K562 (cell line): Measurements from ENCODE around the gene CPZ. TPM values are rescaled to one million over a fixed set of nuclear protein-coding genes. Genes with fewer than 3 reads are reported as not detected.

Experiments
- ATAC-seq: fragments of 200-7000 bp; cut with Tn5 transposase; 3 replicates; pipeline ENCODE4 v1.9.1; 2020; ENCODE audit warnings: moderate library complexity
- BruUV-seq: library from RNA; stranded (reverse); fragments of 400-500 nt; replicated peaks from 2 replicates; lab custom pipeline; 2021; lab: Mats Ljungman, UMichigan
- CTCF ChIA-PET: fragments of 300-600 bp; formaldehyde crosslinking; extraction: SDS; loops from one replicate; lab custom pipeline; 2021; ENCODE audit warnings: low intra/inter-chr PET ratio; lab: Yijun Ruan, JAX
- POLR2A ChIA-PET: fragments of 300-600, 350-650 bp; sonication (Branson Sonifier 250); formaldehyde crosslinking; extraction: SDS; loops from one replicate; lab custom pipeline; 2021; ENCODE audit warnings: antibody characterized with exemption, inconsistent platforms; lab: Yijun Ruan, JAX
- DNase-seq, 4 experiments: peaks; one replicate each; pipeline versions ENCODE4 v3.0.0 to v3.0.0-alpha.2; 2011 to 2018; ENCODE audit warnings: low spot score in 3 of 4, mixed read lengths in 3 of 4; ENCODE audit errors: extremely low read depth in 1 of 4
- FAIRE-seq: peaks from 2 replicates; lab custom pipeline; 2011; peaks lifted over from hg19 to GRCh38; lab: Jason Lieb, UNC
- H2AFZ ChIP-seq: 2 replicates; pipeline ENCODE4 v1.6.0; 2011; ENCODE audit warnings: low read depth, low read length, control low read depth, inconsistent platforms
- H3K27ac ChIP-seq: fragments of 200-600 bp; 3 replicates; pipeline ENCODE4 v1.8.0; 2011; ENCODE audit warnings: low read depth, mild to moderate bottlenecking, control low read depth, inconsistent platforms, low read length, moderate library complexity, mixed read lengths; ENCODE audit errors: extremely low read depth
- H3K27me3 ChIP-seq, 2 experiments: fragments of 300-600 bp in 1 of 2; 2 replicates in 1 of 2; 3 replicates in 1 of 2; pipeline versions ENCODE4 v1.6.0 to v1.8.0; 2011; ENCODE audit warnings: inconsistent platforms in 2 of 2, low read length in 2 of 2, mild to moderate bottlenecking in 1 of 2, mixed read lengths in 1 of 2, moderate library complexity in 1 of 2; ENCODE audit not compliant: control insufficient read depth in 2 of 2, insufficient read depth in 2 of 2
- H3K36me3 ChIP-seq: fragments of 300-600 bp; 3 replicates; pipeline ENCODE4 v1.8.0; 2011; ENCODE audit warnings: mild to moderate bottlenecking, low read length, inconsistent platforms; ENCODE audit not compliant: control insufficient read depth, insufficient read depth
- H3K4me1 ChIP-seq, 2 experiments: fragments of 200-600 bp in 1 of 2; replicated peaks in 1 of 2; 2 replicates in 1 of 2; 3 replicates in 1 of 2; pipeline versions ENCODE4 v1.5.1 to v1.8.0; 2011; ENCODE audit warnings: inconsistent platforms in 2 of 2, low read length in 2 of 2, mild to moderate bottlenecking in 1 of 2, mixed read lengths in 1 of 2, moderate library complexity in 1 of 2; ENCODE audit not compliant: control insufficient read depth in 2 of 2, insufficient read depth in 2 of 2
- H3K4me2 ChIP-seq: 2 replicates; pipeline ENCODE4 v1.6.1; 2011; ENCODE audit warnings: low read length, control low read depth, inconsistent platforms, mixed read lengths; ENCODE audit not compliant: insufficient read depth
- H3K4me3 ChIP-seq: fragments of 200-600 bp; sonication (generic), shearing (Covaris generic); 2 replicates; pipeline ENCODE4 v1.5.1; 2016; ENCODE audit warnings: control low read depth, inconsistent platforms
- H3K79me2 ChIP-seq: fragments of 200-600 bp; 3 replicates; pipeline ENCODE4 v1.8.0; 2011; ENCODE audit warnings: low read length, inconsistent platforms; ENCODE audit not compliant: control insufficient read depth, insufficient read depth
- H3K9ac ChIP-seq, 2 experiments: 2 replicates each; pipeline versions ENCODE4 v1.6.0 to v1.6.1; 2011; ENCODE audit warnings: low read depth in 2 of 2, low read length in 2 of 2, control low read depth in 1 of 2, inconsistent platforms in 1 of 2, mild to moderate bottlenecking in 1 of 2, mixed read lengths in 1 of 2; ENCODE audit not compliant: insufficient read depth in 1 of 2
- H3K9me1 ChIP-seq: one replicate; pipeline ENCODE4 v1.6.0; 2011; ENCODE audit warnings: inconsistent platforms, mild to moderate bottlenecking, low read length, moderate library complexity; ENCODE audit not compliant: control insufficient read depth, insufficient read depth
- H3K9me3 ChIP-seq: replicated peaks from 2 replicates; pipeline ENCODE4 v1.5.1; 2011; ENCODE audit warnings: low read depth, low read length, inconsistent platforms; ENCODE audit not compliant: control insufficient read depth, insufficient read depth
- H4K20me1 ChIP-seq: replicated peaks from 2 replicates; pipeline ENCODE4 v1.6.1; 2011; ENCODE audit warnings: low read length, inconsistent platforms, mixed read lengths; ENCODE audit not compliant: control insufficient read depth, insufficient read depth
- CHCHD3 ChIP-seq: fragments of 250-450 bp; sonication (Bioruptor Pico); IDR thresholded peaks from 2 replicates; pipeline ENCODE4 v2.1.2; 2022; ENCODE audit warnings: mild to moderate bottlenecking
- MIER1 ChIP-seq: fragments of 450-650 bp; IDR thresholded peaks from 2 replicates; pipeline ENCODE4 v1.6.1; 2016; ENCODE audit warnings: antibody characterized with exemption, mild to moderate bottlenecking, low read depth
- MYC ChIP-seq, 2 experiments: fragments of 250-450 bp in 1 of 2; sonication (Bioruptor Pico) in 1 of 2; IDR thresholded peaks; 2 replicates each; pipeline versions ENCODE4 v1.5.1 to v1.6.1; 2012 to 2021; ENCODE audit warnings: low read depth in 2 of 2, borderline replicate concordance in 1 of 2, improper control_type of control experiment in 1 of 2, low read length in 1 of 2, mild to moderate bottlenecking in 1 of 2, moderate library complexity in 1 of 2
- RBM14 ChIP-seq: fragments of 200-400 bp; formaldehyde crosslinking; IDR thresholded peaks from 2 replicates; pipeline ENCODE4 v1.6.1; 2018; ENCODE audit warnings: low read depth, mild to moderate bottlenecking, low read length, moderate library complexity, borderline replicate concordance; ENCODE audit not compliant: insufficient read depth
- SNRNP70 ChIP-seq: fragments of 200-400 bp; formaldehyde crosslinking; optimal IDR thresholded peaks from 2 replicates; pipeline ENCODE3; 2017; ENCODE audit warnings: low read depth, low read length
- TAF7 ChIP-seq: fragments of 450-650 bp; IDR thresholded peaks from 2 replicates; pipeline ENCODE4 v1.6.1; 2016; ENCODE audit warnings: missing genetic modification characterization, missing compliant biosample characterization
- TEAD2 ChIP-seq: fragments of 450-650 bp; IDR thresholded peaks from 2 replicates; pipeline ENCODE4 v1.6.1; 2016; ENCODE audit warnings: missing genetic modification characterization, control low read depth, missing compliant biosample characterization
- ZNF184 ChIP-seq: sonication (generic); formaldehyde crosslinking; IDR thresholded peaks from 2 replicates; pipeline ENCODE4 v1.5.0; 2020; ENCODE audit warnings: missing genetic modification reagents
- ZNF561 ChIP-seq: fragments of 450-650 bp; formaldehyde crosslinking; conservative IDR thresholded peaks from 2 replicates; pipeline ENCODE4 v1.4.0; 2020; ENCODE audit warnings: mild to moderate bottlenecking, moderate library complexity
- WGBS: fragments of 100-300 bp; shearing (Covaris generic); methylation state at CpG from one replicate; pipeline ENCODE4 v1.1.6; 2016; ENCODE audit warnings: low coverage, mixed read lengths; ENCODE audit not compliant: insufficient coverage; ENCODE audit errors: missing lambda C conversion rate; 5-methylcytosine and 5-hydroxymethylcytosine counted together
- in situ Hi-C: fragments of 300-500 bp; cut with MboI; formaldehyde crosslinking; loops from 4 replicates; pipeline ENCODE4 v1.15.0; 2018; ENCODE audit warnings: inconsistent platforms, mixed read lengths
- intact Hi-C: fragments of 100-400 bp; cut with micrococcal nuclease; formaldehyde crosslinking; loops from 2 replicates; pipeline ENCODE4 v1.14.2; 2022
- polyA plus RNA-seq, 8 experiments: library from polyadenylated mRNA; depleted of rRNA in 4 of 8; stranded (reverse) in 5 of 8; unstranded in 3 of 8; fragments of >200 nt; fragmentation: Nextera tagmentation in 2 of 8; fragmentation: Illumina TruSeq in 1 of 8; extraction: Ambion mirVana in 2 of 8; extraction: Trizol in 1 of 8; gene quantifications; 2 replicates each; pipeline versions ENCODE4 v1.2.1 to v1.2.3, GENCODE V29; 2011 to 2014; ENCODE audit warnings: inconsistent platforms in 1 of 8, missing spikeins in 1 of 8
- total RNA-seq, 7 experiments: library from RNA; depleted of rRNA in 6 of 7; stranded (reverse); fragments of >200 nt in 6 of 7; fragmentation: Illumina TruSeq in 2 of 7; extraction: Trizol in 2 of 7; gene quantifications; 2 replicates each; pipeline versions ENCODE4 v1.2.1 to v1.2.3, GENCODE V29; 2011 to 2021; ENCODE audit warnings: low replicate concordance in 1 of 7
- TF ChIP-seq, protein P1 (sequence below): sonication (generic); formaldehyde crosslinking; IDR thresholded peaks from 2 replicates; pipeline ENCODE4 v1.8.1; 2023; ENCODE audit warnings: mild to moderate bottlenecking, missing genetic modification reagents, moderate library complexity
- TF ChIP-seq, protein P2 (sequence below), 2 experiments: IDR thresholded peaks in 1 of 2; conservative IDR thresholded peaks in 1 of 2; 2 replicates each; pipeline ENCODE4 v1.6.1; 2016; ENCODE audit warnings: low read depth in 2 of 2, mild to moderate bottlenecking in 1 of 2, missing compliant biosample characterization in 1 of 2, missing genetic modification characterization in 1 of 2, moderate library complexity in 1 of 2

The CPZ gene
- total and polyA plus RNA-seq, 9 of the 15 experiments (the other 6 are each of a cell fraction or from before 2014, with no cell fraction given) = 0.06 to 2.2 (median 1.2) TPM; not detected in 1

DNA sequence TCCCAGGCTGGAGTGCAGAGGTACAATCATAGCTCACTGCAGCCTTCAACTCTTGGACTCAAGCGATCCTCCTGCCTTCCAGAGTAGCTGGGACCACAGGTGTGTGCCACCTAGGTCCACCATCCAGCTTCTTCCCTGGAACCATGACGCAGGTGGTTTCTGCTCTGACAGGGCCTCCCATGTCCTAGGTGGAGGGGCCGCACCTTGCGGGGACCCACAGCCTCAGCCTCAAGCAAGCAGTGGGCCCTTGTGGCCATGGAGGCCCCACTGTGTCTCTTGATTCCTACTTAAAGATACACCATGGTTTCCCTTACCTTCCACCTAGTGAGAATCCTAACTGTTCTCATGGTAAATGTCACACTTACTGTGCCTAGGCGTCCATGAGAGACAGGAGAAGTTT, 19.3 kb upstream of the CPZ start (continued):
- TF ChIP-seq TAF7 (no peak), SNRNP70 (no peak), ZNF561 (CRISPR knock-in tag) (no peak), RBM14 (no peak), MYC (IDR thresholded peaks at IDR 0.05; ENCODE audit: low read depth, low read length) (no peak), MYC (CRISPR knock-in tag; IDR thresholded peaks at IDR 0.05; ENCODE audit: borderline replicate concordance, low read depth) (no peak), TEAD2 (tag) (no peak), CHCHD3 (no peak), ZNF184 (no peak)
- TF ChIP-seq, all 486 proteins: peak for 0

DNA sequence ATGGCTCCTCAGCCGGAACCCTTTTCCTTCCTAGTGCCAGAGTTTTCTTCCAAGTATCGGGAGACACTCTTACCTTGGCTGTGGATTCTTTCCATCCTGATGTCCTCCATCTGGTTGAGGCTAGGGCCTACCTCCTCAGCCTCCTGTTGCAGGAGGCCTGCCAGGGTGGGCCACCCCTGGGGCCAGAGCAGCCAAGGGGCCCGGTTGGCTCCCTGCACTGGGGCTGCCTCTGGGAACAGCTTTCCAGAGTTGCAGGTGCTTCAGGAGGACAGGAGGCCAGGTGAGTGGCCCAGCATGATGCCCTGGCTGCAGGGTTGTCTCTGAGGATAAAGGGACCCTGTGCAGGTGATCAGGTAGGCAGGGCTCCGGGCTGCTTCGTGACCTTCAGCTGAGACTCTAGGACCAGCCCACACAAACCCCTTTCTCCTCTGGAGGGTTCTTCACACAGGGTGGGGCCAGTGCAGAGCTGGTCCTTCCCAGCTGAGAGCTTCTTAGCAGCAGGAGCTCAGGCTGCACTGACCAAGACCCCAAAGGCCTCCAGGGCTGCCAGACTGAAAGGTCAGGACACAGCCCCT, 17.7 kb upstream of the CPZ start:
- BruUV-seq = no TSS peak
- ATAC-seq (no peak), DNase-seq (no peak), FAIRE-seq (no peak)
- no peaks in the 10 kb centered on the region; a peak in 1 of 5 replicates for H3K4me1 ChIP-seq
- in situ Hi-C loops (no loop called here), intact Hi-C loops (no loop called here)
- H3K27me3 ChIP-seq = peaks cover 3 to 30% of the 10 kb centered on the region in 2 experiments; a peak in 3 of 5 replicates
- no peaks in the 10 kb centered on the region for H3K36me3 ChIP-seq
- H3K9me3 ChIP-seq = no peaks in the 10 kb centered on the region
- no peak overlapping the region for H3K9ac ChIP-seq
- no peaks in the 10 kb centered on the region for H3K79me2 ChIP-seq
- ChIA-PET POLR2A (no interaction called here), CTCF (no interaction called here)
- TF ChIP-seq MIER1 = no peak
- TF ChIP-seq, protein P1, sequence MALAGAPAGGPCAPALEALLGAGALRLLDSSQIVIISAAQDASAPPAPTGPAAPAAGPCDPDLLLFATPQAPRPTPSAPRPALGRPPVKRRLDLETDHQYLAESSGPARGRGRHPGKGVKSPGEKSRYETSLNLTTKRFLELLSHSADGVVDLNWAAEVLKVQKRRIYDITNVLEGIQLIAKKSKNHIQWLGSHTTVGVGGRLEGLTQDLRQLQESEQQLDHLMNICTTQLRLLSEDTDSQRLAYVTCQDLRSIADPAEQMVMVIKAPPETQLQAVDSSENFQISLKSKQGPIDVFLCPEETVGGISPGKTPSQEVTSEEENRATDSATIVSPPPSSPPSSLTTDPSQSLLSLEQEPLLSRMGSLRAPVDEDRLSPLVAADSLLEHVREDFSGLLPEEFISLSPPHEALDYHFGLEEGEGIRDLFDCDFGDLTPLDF (CRISPR knock-in tag) = no peak
- TF ChIP-seq, protein P2, sequence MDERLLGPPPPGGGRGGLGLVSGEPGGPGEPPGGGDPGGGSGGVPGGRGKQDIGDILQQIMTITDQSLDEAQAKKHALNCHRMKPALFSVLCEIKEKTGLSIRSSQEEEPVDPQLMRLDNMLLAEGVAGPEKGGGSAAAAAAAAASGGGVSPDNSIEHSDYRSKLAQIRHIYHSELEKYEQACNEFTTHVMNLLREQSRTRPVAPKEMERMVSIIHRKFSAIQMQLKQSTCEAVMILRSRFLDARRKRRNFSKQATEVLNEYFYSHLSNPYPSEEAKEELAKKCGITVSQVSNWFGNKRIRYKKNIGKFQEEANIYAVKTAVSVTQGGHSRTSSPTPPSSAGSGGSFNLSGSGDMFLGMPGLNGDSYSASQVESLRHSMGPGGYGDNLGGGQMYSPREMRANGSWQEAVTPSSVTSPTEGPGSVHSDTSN (CRISPR knock-in tag; IDR thresholded peaks at IDR 0.05; ENCODE audit: low read depth) = no peak
- TF ChIP-seq, protein P2 (tag; conservative IDR thresholded peaks at IDR 0.05; ENCODE audit: low read depth) = no peak
- no peaks in the 10 kb centered on the region; the same call in 1 of the 2 replicates for H4K20me1 ChIP-seq
- no peak overlapping the region for H2AFZ ChIP-seq
- 8% methylated on average over 5 of the region's 5 CpGs for whole genome bisulfite sequencing
- no peak overlapping the region for H3K4me2 ChIP-seq
- no peak overlapping the region for H3K4me3 ChIP-seq
- no peak overlapping the region for H3K27ac ChIP-seq
- no peaks in the 10 kb centered on the region for H3K9me1 ChIP-seq
